ENCODE data around the gene MUSTN1. TPM values are rescaled to one million over a fixed set of nuclear protein-coding genes. Genes with fewer than 3 reads are reported as not detected.

MUSTN1 gene
- polyA plus RNA-seq, 1 experiment = not detected

GRCh38 chr3:52790337-52790736 lies 44.5 kb downstream of the MUSTN1 start:
- Histone ChIP-seq H3K4me3 (ENCODE audit: low read depth, low read length) (no peak overlapping the region), H3K27me3 (ENCODE audit: control insufficient read depth, insufficient read depth, low read length) (peaks cover 21% of the 10 kb centered on the region), H3K9me3 (ENCODE audit: control insufficient read depth, insufficient read depth, low read length) (no peaks in the 10 kb centered on the region; the same call in 1 of the 2 replicates), H3K27ac (ENCODE audit: low read depth, low read length) (no peak overlapping the region)
- no peak for DNase-seq (ENCODE audit: low read depth, low spot score)
- TF ChIP-seq CTCF (IDR thresholded peaks at IDR 0.05; ENCODE audit: low read depth, low read length) = no peak
- ChIA-PET POLR2A (no interaction called here), CTCF (interaction anchor here (1.6 kb wide), 1 partner anchor 30 kb away, joined by 4 read pairs; no protein-coding TSS in a partner anchor)

- Histone ChIP-seq H3K9me3 (ENCODE audit: control insufficient read depth, insufficient read depth, low read length) (no peaks in the 10 kb centered on the region; the same call in 1 of the 2 replicates), H3K4me3 (ENCODE audit: low read depth, low read length) (no peak overlapping the region), H3K27ac (ENCODE audit: low read depth, low read length) (no peak overlapping the region), H3K27me3 (ENCODE audit: control insufficient read depth, insufficient read depth, low read length) (peaks cover 21% of the 10 kb centered on the region)
- ChIA-PET CTCF (no interaction called here), POLR2A (no interaction called here)
- TF ChIP-seq CTCF (IDR thresholded peaks at IDR 0.05; ENCODE audit: low read depth, low read length) = no peak
- DNase-seq (ENCODE audit: low read depth, low spot score) = no peak
These were observed 45.1 kb downstream of the MUSTN1 start for GRCh38 chr3:52789746-52790040.

DNA sequence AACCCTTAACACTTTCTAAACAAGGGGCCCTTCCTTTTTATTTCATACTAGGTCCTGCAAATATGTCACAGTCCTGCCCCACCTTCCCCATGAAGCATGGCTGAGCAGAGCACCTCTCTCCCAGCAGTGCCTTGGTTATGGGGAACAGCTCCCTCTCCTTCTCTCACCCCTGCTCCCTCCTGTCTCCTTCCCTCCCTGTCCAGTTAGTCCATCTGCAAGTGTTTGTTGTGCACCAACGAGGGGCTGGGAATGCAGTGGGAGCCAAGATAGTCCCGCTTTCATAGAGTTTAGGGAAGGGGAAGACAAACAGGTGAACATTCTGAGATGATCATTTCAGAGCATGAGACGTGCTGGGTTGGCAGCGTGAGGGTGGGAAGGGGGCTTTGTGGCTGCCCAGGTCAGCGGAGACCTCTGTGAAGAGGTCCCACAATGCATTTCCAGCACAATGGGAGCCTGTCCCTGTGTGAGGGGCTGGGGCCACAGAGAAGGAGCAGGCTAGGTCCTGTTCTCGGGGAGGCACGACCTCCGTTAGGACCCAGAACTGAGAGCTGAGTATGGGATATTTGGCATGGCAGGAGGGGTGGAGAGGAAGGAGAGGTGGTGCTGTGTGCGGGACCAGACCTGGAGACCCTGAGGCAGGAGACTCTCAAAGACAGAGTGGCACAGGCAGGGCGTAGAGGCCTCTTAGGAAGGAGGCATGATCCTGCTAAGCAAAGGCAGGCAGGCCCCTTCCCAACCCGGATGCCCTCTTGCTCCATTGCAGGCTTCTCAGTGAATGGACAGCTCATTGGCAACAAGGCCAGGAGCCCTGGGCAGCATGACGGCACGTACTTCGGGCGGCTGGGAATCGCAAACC lies 45.7 kb downstream of the MUSTN1 start:
- ChIA-PET CTCF (no interaction called here), POLR2A (no interaction called here)
- DNase-seq (ENCODE audit: low read depth, low spot score) = no peak
- H3K4me3 ChIP-seq (ENCODE audit: low read depth, low read length) = no peak overlapping the region
- H3K27me3 ChIP-seq (ENCODE audit: control insufficient read depth, insufficient read depth, low read length) = peaks cover 21% of the 10 kb centered on the region
- H3K27ac ChIP-seq (ENCODE audit: low read depth, low read length) = no peak overlapping the region
- TF ChIP-seq CTCF (IDR thresholded peaks at IDR 0.05; ENCODE audit: low read depth, low read length) = no peak
- H3K9me3 ChIP-seq (ENCODE audit: control insufficient read depth, insufficient read depth, low read length) = no peaks in the 10 kb centered on the region; the same call in 1 of the 2 replicates

- ChIA-PET CTCF (no interaction called here), POLR2A (no interaction called here)
- no peak for TF ChIP-seq CTCF (IDR thresholded peaks at IDR 0.05; ENCODE audit: low read depth, low read length)
- no peak overlapping the region for H3K27ac ChIP-seq (ENCODE audit: low read depth, low read length)
- H3K4me3 ChIP-seq (ENCODE audit: low read depth, low read length) = no peak overlapping the region
- DNase-seq (ENCODE audit: low read depth, low spot score) = no peak
- no peaks in the 10 kb centered on the region; the same call in 1 of the 2 replicates for H3K9me3 ChIP-seq (ENCODE audit: control insufficient read depth, insufficient read depth, low read length)
- peaks cover 23% of the 10 kb centered on the region for H3K27me3 ChIP-seq (ENCODE audit: control insufficient read depth, insufficient read depth, low read length)
These were observed 46.9 kb downstream of the MUSTN1 start for GRCh38 chr3:52787672-52788625.

- ChIA-PET POLR2A (no interaction called here), CTCF (no interaction called here)
- H3K27ac ChIP-seq (ENCODE audit: low read depth, low read length) = no peak overlapping the region
- TF ChIP-seq CTCF (IDR thresholded peaks at IDR 0.05; ENCODE audit: low read depth, low read length) = no peak
- no peaks in the 10 kb centered on the region; the same call in 1 of the 2 replicates for H3K9me3 ChIP-seq (ENCODE audit: control insufficient read depth, insufficient read depth, low read length)
- H3K27me3 ChIP-seq (ENCODE audit: control insufficient read depth, insufficient read depth, low read length) = peaks cover 25% of the 10 kb centered on the region
- no peak for DNase-seq (ENCODE audit: low read depth, low spot score)
- no peak overlapping the region for H3K4me3 ChIP-seq (ENCODE audit: low read depth, low read length)
These were observed 47.6 kb downstream of the MUSTN1 start for GRCh38 chr3:52787246-52787645.
